Endodermal cell (in vitro differentiated cells): ENCODE data around the gene UFD1. TPM values are rescaled to one million over a fixed set of nuclear protein-coding genes. Genes with fewer than 3 reads are reported as not detected.

Source experiments
- DNase-seq: peaks from one replicate; pipeline ENCODE4 v3.0.0-alpha.2; 2017
- H3K27ac ChIP-seq: 2 replicates; pipeline ENCODE4 v1.5.1; 2013; ENCODE audit warnings: mild to moderate bottlenecking, low read depth, low read length, moderate library complexity
- H3K27me3 ChIP-seq: 2 replicates; pipeline ENCODE4 v1.6.1; 2013; ENCODE audit warnings: mild to moderate bottlenecking, low read length, moderate library complexity; ENCODE audit not compliant: insufficient read depth, control insufficient read depth, poor library complexity, severe bottlenecking
- H3K36me3 ChIP-seq: 2 replicates; pipeline ENCODE4 v1.7.0; 2013; ENCODE audit warnings: mild to moderate bottlenecking, low read length, moderate library complexity; ENCODE audit not compliant: control insufficient read depth, insufficient read depth
- H3K4me1 ChIP-seq: one replicate; pipeline ENCODE4 v1.7.0; 2013; ENCODE audit warnings: low read length; ENCODE audit not compliant: control insufficient read depth, insufficient read depth
- H3K4me3 ChIP-seq: 2 replicates; pipeline ENCODE4 v1.5.1; 2013; ENCODE audit warnings: mild to moderate bottlenecking, low read length, moderate library complexity
- H3K9ac ChIP-seq: 2 replicates; pipeline ENCODE4 v1.6.1; 2013; ENCODE audit warnings: mild to moderate bottlenecking, low read length, moderate library complexity; ENCODE audit not compliant: poor library complexity, severe bottlenecking; ENCODE audit errors: extremely low read depth
- H3K9me3 ChIP-seq: 2 replicates; pipeline ENCODE4 v1.6.1; 2013; ENCODE audit warnings: mild to moderate bottlenecking, low read length, moderate library complexity; ENCODE audit not compliant: control insufficient read depth
- H3K27ac Mint-ChIP-seq: 2 replicates; pipeline ENCODE4 v1.8.0; 2020; ENCODE audit warnings: mixed read lengths
- H3K27me3 Mint-ChIP-seq: 2 replicates; pipeline ENCODE4 v1.8.0; 2021; ENCODE audit warnings: mild to moderate bottlenecking, mixed read lengths; ENCODE audit not compliant: insufficient read depth
- H3K36me3 Mint-ChIP-seq: 2 replicates; pipeline ENCODE4 v1.8.0; 2020; ENCODE audit warnings: low read depth, mixed read lengths
- H3K4me1 Mint-ChIP-seq: 2 replicates; pipeline ENCODE4 v1.8.0; 2020; ENCODE audit warnings: mixed read lengths
- H3K4me3 Mint-ChIP-seq: 2 replicates; pipeline ENCODE4 v1.8.0; 2020; ENCODE audit warnings: mild to moderate bottlenecking, moderate library complexity, mixed read lengths
- H3K9me3 Mint-ChIP-seq: 2 replicates; pipeline ENCODE4 v1.8.0; 2020; ENCODE audit warnings: mild to moderate bottlenecking, mixed read lengths
- WGBS, 2 experiments: methylation state at CpG; one replicate each; pipeline versions ENCODE4 v1.1.5 to v1.1.7; 2013; ENCODE audit warnings: missing lambda C conversion rate in 2 of 2, mixed read lengths in 1 of 2; ENCODE audit not compliant: insufficient coverage in 1 of 2, insufficient read length in 1 of 2; 5-methylcytosine and 5-hydroxymethylcytosine counted together
- total RNA-seq, 2 donors: library from RNA; stranded (reverse); fragmentation: NEBNext Ultra II Directional in 1 of 2; extraction: Animal tissue kit (Norgen Biotek cat#: 25700) in 1 of 2; gene quantifications; 2 replicates in 1 of 2; 3 replicates in 1 of 2; pipeline ENCODE4 v1.2.1, GENCODE V29; 2021
- TF ChIP-seq, protein P1 (sequence below): fragments of 200-600 bp; sonication (generic); conservative IDR thresholded peaks from 2 replicates; pipeline ENCODE4 v1.5.0; 2021; ENCODE audit warnings: antibody characterized with exemption, mild to moderate bottlenecking

The UFD1 gene
- total RNA-seq, 2 donors from 2014 or later, result 67.7 to 69.2 TPM

- H3K27me3 Mint-ChIP-seq, result no peaks in the 10 kb centered on the region
- H3K4me3 ChIP-seq, result no peak overlapping the region
- TF ChIP-seq, protein P1, sequence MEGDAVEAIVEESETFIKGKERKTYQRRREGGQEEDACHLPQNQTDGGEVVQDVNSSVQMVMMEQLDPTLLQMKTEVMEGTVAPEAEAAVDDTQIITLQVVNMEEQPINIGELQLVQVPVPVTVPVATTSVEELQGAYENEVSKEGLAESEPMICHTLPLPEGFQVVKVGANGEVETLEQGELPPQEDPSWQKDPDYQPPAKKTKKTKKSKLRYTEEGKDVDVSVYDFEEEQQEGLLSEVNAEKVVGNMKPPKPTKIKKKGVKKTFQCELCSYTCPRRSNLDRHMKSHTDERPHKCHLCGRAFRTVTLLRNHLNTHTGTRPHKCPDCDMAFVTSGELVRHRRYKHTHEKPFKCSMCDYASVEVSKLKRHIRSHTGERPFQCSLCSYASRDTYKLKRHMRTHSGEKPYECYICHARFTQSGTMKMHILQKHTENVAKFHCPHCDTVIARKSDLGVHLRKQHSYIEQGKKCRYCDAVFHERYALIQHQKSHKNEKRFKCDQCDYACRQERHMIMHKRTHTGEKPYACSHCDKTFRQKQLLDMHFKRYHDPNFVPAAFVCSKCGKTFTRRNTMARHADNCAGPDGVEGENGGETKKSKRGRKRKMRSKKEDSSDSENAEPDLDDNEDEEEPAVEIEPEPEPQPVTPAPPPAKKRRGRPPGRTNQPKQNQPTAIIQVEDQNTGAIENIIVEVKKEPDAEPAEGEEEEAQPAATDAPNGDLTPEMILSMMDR, result no peak
- H3K4me1 ChIP-seq, result peaks cover 16% of the 10 kb centered on the region
- peaks cover 27% of the 10 kb centered on the region for H3K4me1 Mint-ChIP-seq
- WGBS, 2 experiments, result 74 to 76% methylated on average over 10 to 11 of the region's 11 CpGs
- no peak overlapping the region for H3K4me3 Mint-ChIP-seq
- no peaks in the 10 kb centered on the region for H3K9me3 ChIP-seq
- H3K27ac Mint-ChIP-seq, result peak overlapping the region; percentile 70
- no peaks in the 10 kb centered on the region for H3K27me3 ChIP-seq
- peaks cover 6% of the 10 kb centered on the region for H3K36me3 Mint-ChIP-seq
- peaks cover 2% of the 10 kb centered on the region for H3K36me3 ChIP-seq
- H3K9ac ChIP-seq, result no peak overlapping the region
- H3K27ac ChIP-seq, result peak overlapping the region; percentile 19
- DNase-seq, result no peak
- no peaks in the 10 kb centered on the region for H3K9me3 Mint-ChIP-seq
Observed at GRCh38 chr22:19422440-19423301, 56.3 kb downstream of the UFD1 start.

- no peak overlapping the region for H3K27ac Mint-ChIP-seq
Observed at GRCh38 chr22:19420321-19420720, 58.7 kb downstream of the UFD1 start.

DNA sequence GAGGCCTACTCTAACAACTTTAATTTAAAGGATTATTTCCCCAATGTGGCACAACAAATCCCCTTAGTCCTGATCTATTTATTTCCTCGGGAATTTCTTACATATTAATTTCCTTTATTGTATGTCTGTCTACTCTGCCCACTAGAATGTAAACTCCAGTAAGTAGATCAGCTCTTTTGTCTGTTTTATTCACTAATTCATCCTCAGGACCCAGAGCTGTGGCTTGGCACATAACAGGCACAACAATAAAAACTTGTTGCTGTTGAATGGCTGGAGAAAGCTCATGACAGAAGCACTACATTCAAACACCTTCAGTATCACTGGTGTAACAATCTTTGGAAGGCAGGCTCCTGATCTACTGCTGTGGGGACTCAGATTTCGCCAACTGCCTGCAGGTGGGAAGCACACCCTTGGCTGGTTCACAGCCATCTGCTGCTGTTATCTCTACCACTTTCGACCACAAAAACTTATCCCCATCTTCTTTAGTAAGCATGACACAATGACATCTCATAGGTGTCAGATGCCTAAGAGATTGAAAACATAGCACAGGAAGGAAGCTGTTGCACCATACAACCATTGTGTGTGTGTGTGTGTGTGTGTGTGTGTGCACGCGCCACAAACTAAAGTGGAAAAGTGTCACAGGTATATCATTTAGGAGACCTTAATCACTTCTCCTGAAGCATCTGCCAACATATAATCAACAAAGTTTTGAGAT is 59.4 kb downstream of the UFD1 start:
- peak overlapping the region; percentile 38 for H3K4me3 ChIP-seq
- Mint-ChIP-seq H3K4me3 (no peak overlapping the region), H3K27ac (peak overlapping the region; percentile 42), H3K27me3 (no peaks in the 10 kb centered on the region), H3K4me1 (peaks cover 27% of the 10 kb centered on the region), H3K9me3 (no peaks in the 10 kb centered on the region), H3K36me3 (peaks cover 10% of the 10 kb centered on the region)
- H3K27me3 ChIP-seq, result no peaks in the 10 kb centered on the region
- peak; percentile 81 for DNase-seq
- H3K9me3 ChIP-seq, result no peaks in the 10 kb centered on the region
- peak overlapping the region; percentile 52 for H3K9ac ChIP-seq
- H3K4me1 ChIP-seq, result peaks cover 16% of the 10 kb centered on the region
- WGBS, 2 experiments, result 76 to 83% methylated on average over 2 to 4 of the region's 5 CpGs
- H3K27ac ChIP-seq, result peak overlapping the region; percentile 9
- TF ChIP-seq, protein P1, result no peak
- H3K36me3 ChIP-seq, result peaks cover 13% of the 10 kb centered on the region

More at GRCh38 chr22:19420321-19420720, 58.7 kb downstream of the UFD1 start:
- Mint-ChIP-seq H3K27me3 (no peaks in the 10 kb centered on the region), H3K9me3 (no peaks in the 10 kb centered on the region), H3K4me1 (peaks cover 27% of the 10 kb centered on the region), H3K36me3 (peaks cover 10% of the 10 kb centered on the region), H3K4me3 (no peak overlapping the region)
- 93 to 100% methylated on average over 3 to 6 of the region's 6 CpGs for WGBS, 2 experiments
- Histone ChIP-seq H3K27me3 (no peaks in the 10 kb centered on the region), H3K9ac (no peak overlapping the region), H3K4me1 (peaks cover 16% of the 10 kb centered on the region), H3K27ac (no peak overlapping the region), H3K36me3 (peaks cover 13% of the 10 kb centered on the region), H3K9me3 (no peaks in the 10 kb centered on the region), H3K4me3 (no peak overlapping the region)
- no peak for DNase-seq
- TF ChIP-seq, protein P1, result no peak
